ENCODE data around the gene GRK6.
A peak's percentile ranks its signal among the peaks of the same experiment; 100 is the strongest.

GRK6 gene

GRCh38 chr5:177426566-177427210 lies at the start of gene GRK6:
GRK6 (plus strand) TSS chr5:177426676; CDS start chr5:177426846, 170 bp downstream.
- FAIRE-seq: no peak

GRCh38 chr5:177377851-177378776 lies 48.4 kb upstream of the GRK6 start:
- DNase-seq (ENCODE audit: low spot score) (peak; percentile 9), FAIRE-seq (no peak)

More at GRCh38 chr5:177426566-177427210, at the start of gene GRK6:
- no peak for DNase-seq (ENCODE audit: low spot score)

- FAIRE-seq: peak; percentile 94
- peak; percentile 98 for DNase-seq (ENCODE audit: low spot score)
These were observed 47.3 kb upstream of the GRK6 start for GRCh38 chr5:177378884-177379883.

- FAIRE-seq (no peak), DNase-seq (ENCODE audit: low spot score) (no peak)
These were observed 45.7 kb upstream of the GRK6 start for GRCh38 chr5:177380805-177381126.

- FAIRE-seq: no peak
- no peak for DNase-seq (ENCODE audit: low spot score)
These were observed 44.0 kb upstream of the GRK6 start for GRCh38 chr5:177382423-177383029.

GRCh38 chr5:177383181-177383580 lies 43.3 kb upstream of the GRK6 start:
- FAIRE-seq (no peak), DNase-seq (ENCODE audit: low spot score) (no peak)

- FAIRE-seq (no peak), DNase-seq (ENCODE audit: low spot score) (no peak)
These were observed 42.3 kb upstream of the GRK6 start, which contains the start of gene SLC34A1 for GRCh38 chr5:177384134-177384533. SLC34A1 (plus strand) TSS chr5:177384434; CDS start chr5:177385742, 1,308 bp downstream.

- no peak for FAIRE-seq
These were observed 40.8 kb upstream of the GRK6 start for GRCh38 chr5:177385720-177386119.

GRCh38 chr5:177386542-177386941 lies 39.9 kb upstream of the GRK6 start:
- no peak for FAIRE-seq
- no peak for DNase-seq (ENCODE audit: low spot score)

More at GRCh38 chr5:177385720-177386119, 40.8 kb upstream of the GRK6 start:
- DNase-seq (ENCODE audit: low spot score): no peak

- FAIRE-seq: no peak
- DNase-seq (ENCODE audit: low spot score): no peak
These were observed 39.1 kb upstream of the GRK6 start for GRCh38 chr5:177387405-177387804.

- no peak for FAIRE-seq
- no peak for DNase-seq (ENCODE audit: low spot score)
These were observed 37.9 kb upstream of the GRK6 start for GRCh38 chr5:177388521-177389052.

- peak; percentile 85 for DNase-seq (ENCODE audit: low spot score)
- peak; percentile 88 for FAIRE-seq
These were observed 37.0 kb upstream of the GRK6 start for GRCh38 chr5:177389241-177390169.

- DNase-seq (ENCODE audit: low spot score) (peak; percentile 84), FAIRE-seq (peak; percentile 62)
These were observed 35.8 kb upstream of the GRK6 start for GRCh38 chr5:177390363-177391300.

- FAIRE-seq (no peak), DNase-seq (ENCODE audit: low spot score) (no peak)
These were observed 33.7 kb upstream of the GRK6 start for GRCh38 chr5:177392765-177393164.

- FAIRE-seq (no peak), DNase-seq (ENCODE audit: low spot score) (no peak)
These were observed 33.2 kb upstream of the GRK6 start for GRCh38 chr5:177393206-177393765.

- DNase-seq (ENCODE audit: low spot score) (no peak), FAIRE-seq (no peak)
These were observed 32.5 kb upstream of the GRK6 start for GRCh38 chr5:177393990-177394389.

GRCh38 chr5:177396078-177396477 lies 30.4 kb upstream of the GRK6 start:
- DNase-seq (ENCODE audit: low spot score): no peak
- FAIRE-seq: no peak

- DNase-seq (ENCODE audit: low spot score): no peak
- no peak for FAIRE-seq
These were observed 29.7 kb upstream of the GRK6 start for GRCh38 chr5:177396807-177397206.
